Right cardiac atrium (tissue), 5 donors: ENCODE measurements around the gene SLC5A2. TPM values are rescaled to one million over a fixed set of nuclear protein-coding genes. Genes with fewer than 3 reads are reported as not detected.

Source experiments
- ATAC-seq, 2 donors: fragments of 200-7000 bp; cut with Tn5 transposase; one replicate each; pipeline versions ENCODE4 v1.8.0 to v1.9.1; 2020; ENCODE audit warnings: moderate library complexity in 2 of 2, mild to moderate bottlenecking in 1 of 2
- DNase-seq, 3 donors: peaks; one replicate each; pipeline ENCODE4 v3.0.0-alpha.2; 2020
- H3K27ac ChIP-seq: one replicate; pipeline ENCODE4 v1.5.1; 2013; ENCODE audit warnings: mild to moderate bottlenecking, low read length, control low read depth, moderate library complexity
- H3K27me3 ChIP-seq: one replicate; pipeline ENCODE4 v1.6.1; 2013; ENCODE audit not compliant: control insufficient read depth, insufficient read depth
- H3K4me1 ChIP-seq: one replicate; pipeline ENCODE4 v1.6.1; 2013; ENCODE audit warnings: low read length; ENCODE audit not compliant: control insufficient read depth, insufficient read depth
- H3K4me3 ChIP-seq: one replicate; pipeline ENCODE4 v1.5.1; 2013; ENCODE audit warnings: low read length, control low read depth
- H3K9me3 ChIP-seq: one replicate; pipeline ENCODE4 v1.6.1; 2013; ENCODE audit warnings: low read length; ENCODE audit not compliant: control insufficient read depth
- WGBS: extraction: QIAGEN DNeasy Blood & Tissue Kit; methylation state at CpG from one replicate; pipeline ENCODE4 v1.1.7; 2013; 5-methylcytosine and 5-hydroxymethylcytosine counted together
- intact Hi-C, 4 donors: fragments of 100-400 bp; cut with DNase I; formaldehyde crosslinking; loops; one replicate each; pipeline versions ENCODE4 v1.11.0 to v1.14.0; 2022 to 2023
- polyA plus RNA-seq: library from polyadenylated mRNA; stranded (reverse); fragments of 200-250 nt; gene quantifications from one replicate; pipeline ENCODE4 v1.2.3, GENCODE V29; 2013
- total RNA-seq, 4 donors: library from RNA; stranded (reverse); fragmentation: NEBNext Ultra II Directional; extraction: Animal tissue kit (Norgen Biotek cat#: 25700); gene quantifications; one replicate each; pipeline ENCODE4 v1.2.1, GENCODE V29; 2021
- donor health status: healthy with polysubstance abuse.
- donor health status: DM: no; HTN: yes; CAD: no.
- donor health status: DM: no; HTN: no; CAD: no.
- donor health status: DM: no; HTN: yes; CAD: no; lungs with severe emphysema.
- donor health status: DM: yes; HTN: yes; CAD: no.

SLC5A2 gene
- total and polyA plus RNA-seq, 5 donors: 1.2 TPM; not detected in 4

GRCh38 chr16:31487720-31488467, 5.0 kb downstream of the SLC5A2 start:
- Histone ChIP-seq H3K27ac (no peak overlapping the region), H3K9me3 (no peaks in the 10 kb centered on the region), H3K27me3 (no peaks in the 10 kb centered on the region), H3K4me1 (no peaks in the 10 kb centered on the region), H3K4me3 (peak overlapping the region; percentile 57)
- ATAC-seq: peak; percentile 68 to 72
- intact Hi-C loops: no loop called here
- DNase-seq: peak; percentile 48 to 79 (median 77)
- under 1% methylated on average over 60 of the region's 60 CpGs for WGBS

- Histone ChIP-seq H3K27me3 (no peaks in the 10 kb centered on the region), H3K27ac (no peak overlapping the region), H3K9me3 (no peaks in the 10 kb centered on the region), H3K4me3 (peak overlapping the region; percentile 57), H3K4me1 (no peaks in the 10 kb centered on the region)
- ATAC-seq (peak; percentile 22 to 29), DNase-seq (peak in 2 of 3 donors; percentile 67 to 68)
- intact Hi-C loops: no loop called here
- 27% methylated on average over 77 of the region's 77 CpGs for WGBS
Measured at GRCh38 chr16:31488468-31489297, 5.8 kb downstream of the SLC5A2 start.

- Histone ChIP-seq H3K4me3 (no peak overlapping the region), H3K27me3 (no peaks in the 10 kb centered on the region), H3K27ac (no peak overlapping the region), H3K9me3 (no peaks in the 10 kb centered on the region), H3K4me1 (no peaks in the 10 kb centered on the region)
- DNase-seq: no peak
- intact Hi-C loops: no loop called here
- WGBS: 80% methylated on average over 7 of the region's 7 CpGs
- ATAC-seq: peak in 1 of 2 donors; percentile 2
Measured at GRCh38 chr16:31489298-31489564, 6.3 kb downstream of the SLC5A2 start.

- no peaks in the 10 kb centered on the region for H3K4me1 ChIP-seq
- intact Hi-C loops: no loop called here
- DNase-seq (peak in 1 of 3 donors; percentile 31), ATAC-seq (no peak)
- no peak overlapping the region for H3K4me3 ChIP-seq
- H3K27ac ChIP-seq: no peak overlapping the region
- 87% methylated on average over 22 of the region's 22 CpGs for WGBS
- H3K9me3 ChIP-seq: no peaks in the 10 kb centered on the region
- no peaks in the 10 kb centered on the region for H3K27me3 ChIP-seq
Measured at GRCh38 chr16:31489616-31490584, 7.0 kb downstream of the SLC5A2 start.

- H3K9me3 ChIP-seq: no peaks in the 10 kb centered on the region
- DNase-seq (no peak), ATAC-seq (no peak)
- no peak overlapping the region for H3K4me3 ChIP-seq
- H3K27me3 ChIP-seq: no peaks in the 10 kb centered on the region
- H3K27ac ChIP-seq: no peak overlapping the region
- 92% methylated on average over 8 of the region's 8 CpGs for WGBS
- intact Hi-C loops: no loop called here
- H3K4me1 ChIP-seq: no peaks in the 10 kb centered on the region
Measured at GRCh38 chr16:31491778-31492418, 9.0 kb downstream of the SLC5A2 start.

GRCh38 chr16:31493506-31494125, 10.7 kb downstream of the SLC5A2 start:
- H3K4me3 ChIP-seq: no peak overlapping the region
- DNase-seq: no peak
- H3K9me3 ChIP-seq: no peaks in the 10 kb centered on the region
- WGBS: 93% methylated on average over 18 of the region's 18 CpGs
- no peaks in the 10 kb centered on the region for H3K27me3 ChIP-seq
- ATAC-seq: no peak
- no peaks in the 10 kb centered on the region for H3K4me1 ChIP-seq
- intact Hi-C loops: no loop called here
- no peak overlapping the region for H3K27ac ChIP-seq

- ATAC-seq (no peak), DNase-seq (no peak)
- intact Hi-C loops: no loop called here
- WGBS: 88% methylated on average over 10 of the region's 10 CpGs
- no peak overlapping the region for H3K4me3 ChIP-seq
- H3K27ac ChIP-seq: no peak overlapping the region
- no peaks in the 10 kb centered on the region for H3K4me1 ChIP-seq
- H3K27me3 ChIP-seq: no peaks in the 10 kb centered on the region
- H3K9me3 ChIP-seq: no peaks in the 10 kb centered on the region
Measured at GRCh38 chr16:31496670-31497069, 13.7 kb downstream of the SLC5A2 start.

- no peaks in the 10 kb centered on the region for H3K9me3 ChIP-seq
- intact Hi-C loops: no loop called here
- 98% methylated on average over 8 of the region's 8 CpGs for WGBS
- H3K4me3 ChIP-seq: no peak overlapping the region
- H3K4me1 ChIP-seq: no peaks in the 10 kb centered on the region
- DNase-seq (no peak), ATAC-seq (no peak)
- H3K27ac ChIP-seq: no peak overlapping the region
- no peaks in the 10 kb centered on the region for H3K27me3 ChIP-seq
Measured at GRCh38 chr16:31498493-31498892, 15.6 kb downstream of the SLC5A2 start.

GRCh38 chr16:31499928-31500327, 17.0 kb downstream of the SLC5A2 start:
- no peak overlapping the region for H3K27ac ChIP-seq
- H3K4me3 ChIP-seq: no peak overlapping the region
- H3K4me1 ChIP-seq: no peaks in the 10 kb centered on the region
- H3K9me3 ChIP-seq: no peaks in the 10 kb centered on the region
- intact Hi-C loops: no loop called here
- 95% methylated on average over 8 of the region's 8 CpGs for WGBS
- ATAC-seq (no peak), DNase-seq (no peak)
- no peaks in the 10 kb centered on the region for H3K27me3 ChIP-seq

- Histone ChIP-seq H3K4me3 (no peak overlapping the region), H3K9me3 (no peaks in the 10 kb centered on the region), H3K27ac (no peak overlapping the region), H3K27me3 (no peaks in the 10 kb centered on the region), H3K4me1 (no peaks in the 10 kb centered on the region)
- 80% methylated on average over 3 of the region's 3 CpGs for WGBS
- ATAC-seq (no peak), DNase-seq (no peak)
- intact Hi-C loops: no loop called here
Measured at GRCh38 chr16:31501226-31501965, 18.5 kb downstream of the SLC5A2 start.
